NCI-H2171 (cell line): ENCODE data around the gene SLC41A3.
"Not testable (repeated sequence)": the region's sequence is repeated elsewhere in the genome, so short reads cannot be mapped to it uniquely, and the experiment has no call there.

Experiments
- DNase-seq: peaks from one replicate; lab custom pipeline; 2025; lab: John Stamatoyannopoulos, UW

Gene SLC41A3

GRCh38 chr3:126053949-126054569 lies 29.9 kb downstream of the SLC41A3 start:
- DNase-seq = no peak

GRCh38 chr3:126053513-126053912 lies 30.4 kb downstream of the SLC41A3 start:
- DNase-seq = no peak

- DNase-seq = no peak
Measured at GRCh38 chr3:126052196-126053058, 31.5 kb downstream of the SLC41A3 start.

- no peak for DNase-seq
Measured at GRCh38 chr3:126051741-126052140, 32.2 kb downstream of the SLC41A3 start.

GRCh38 chr3:126051234-126051633 lies 32.7 kb downstream of the SLC41A3 start:
- DNase-seq = no peak

GRCh38 chr3:126050626-126051025 lies 33.3 kb downstream of the SLC41A3 start:
- no peak for DNase-seq

- DNase-seq = no peak
Measured at GRCh38 chr3:126050050-126050392, 33.9 kb downstream of the SLC41A3 start.

GRCh38 chr3:126049289-126050049 lies 34.5 kb downstream of the SLC41A3 start:
- no peak for DNase-seq

- DNase-seq = no peak
Measured at GRCh38 chr3:126040386-126040785, 43.5 kb downstream of the SLC41A3 start.

GRCh38 chr3:126039870-126040269 lies 44.1 kb downstream of the SLC41A3 start:
- DNase-seq = no peak

GRCh38 chr3:126038791-126039190 lies 45.1 kb downstream of the SLC41A3 start:
- not testable (repeated sequence) for DNase-seq

GRCh38 chr3:126036056-126036549 lies 47.8 kb downstream of the SLC41A3 start:
- no peak for DNase-seq

- no peak for DNase-seq
Measured at GRCh38 chr3:126035362-126036050, 48.4 kb downstream of the SLC41A3 start.

- no peak for DNase-seq
Measured at GRCh38 chr3:126034481-126035361, 49.2 kb downstream of the SLC41A3 start.

GRCh38 chr3:126033765-126034164 lies 50.2 kb downstream of the SLC41A3 start:
- DNase-seq = no peak

GRCh38 chr3:126033051-126033745 lies 50.7 kb downstream of the SLC41A3 start:
- no peak for DNase-seq

GRCh38 chr3:126031981-126032471 lies 51.9 kb downstream of the SLC41A3 start:
- DNase-seq = no peak

- no peak for DNase-seq
Measured at GRCh38 chr3:126030455-126030854, 53.5 kb downstream of the SLC41A3 start.

- no peak for DNase-seq
Measured at GRCh38 chr3:126029241-126029640, 54.7 kb downstream of the SLC41A3 start.

GRCh38 chr3:126028096-126028495 lies 55.8 kb downstream of the SLC41A3 start:
- no peak for DNase-seq
